Testis (tissue), 2 donors: ENCODE data around the gene CCDC124.

Experiments
- POLR2A ChIP-seq: fragments of 450-650 bp; IDR thresholded peaks from one replicate; pipeline ENCODE4 v1.6.1; 2017; ENCODE audit warnings: antibody characterized with exemption, mild to moderate bottlenecking, moderate library complexity
- TF ChIP-seq, protein P1 (sequence below), 3 experiments: fragments of 450-650 bp in 2 of 3; fragments of 200-600 bp in 1 of 3; sonication (generic) in 1 of 3; IDR thresholded peaks; one replicate each; pipeline ENCODE4 v1.5.1; 2016 to 2019; ENCODE audit warnings: antibody characterized with exemption in 3 of 3, mild to moderate bottlenecking in 2 of 3, moderate library complexity in 1 of 3

DNA sequence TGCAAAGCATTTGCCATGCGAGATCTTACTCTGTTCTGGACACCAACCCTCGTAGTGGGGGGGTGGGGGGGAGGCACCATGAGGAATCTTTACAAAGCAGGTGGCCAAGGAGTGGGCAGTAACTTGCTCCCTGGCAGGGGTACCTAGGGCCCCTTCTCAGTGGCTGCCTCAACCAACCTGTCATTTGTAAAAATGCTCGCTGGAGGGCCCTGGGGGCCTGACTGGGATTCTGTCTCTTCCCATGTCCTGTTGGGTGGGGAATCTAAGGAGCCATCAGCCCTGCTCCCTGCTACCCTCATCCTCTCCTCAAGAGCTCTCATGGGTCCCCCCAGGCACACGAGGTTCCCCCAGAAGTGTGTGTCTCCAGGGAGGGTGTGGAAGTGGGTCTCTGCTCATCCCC lies 35.5 kb downstream of the CCDC124 start:
- TF ChIP-seq, protein P1, sequence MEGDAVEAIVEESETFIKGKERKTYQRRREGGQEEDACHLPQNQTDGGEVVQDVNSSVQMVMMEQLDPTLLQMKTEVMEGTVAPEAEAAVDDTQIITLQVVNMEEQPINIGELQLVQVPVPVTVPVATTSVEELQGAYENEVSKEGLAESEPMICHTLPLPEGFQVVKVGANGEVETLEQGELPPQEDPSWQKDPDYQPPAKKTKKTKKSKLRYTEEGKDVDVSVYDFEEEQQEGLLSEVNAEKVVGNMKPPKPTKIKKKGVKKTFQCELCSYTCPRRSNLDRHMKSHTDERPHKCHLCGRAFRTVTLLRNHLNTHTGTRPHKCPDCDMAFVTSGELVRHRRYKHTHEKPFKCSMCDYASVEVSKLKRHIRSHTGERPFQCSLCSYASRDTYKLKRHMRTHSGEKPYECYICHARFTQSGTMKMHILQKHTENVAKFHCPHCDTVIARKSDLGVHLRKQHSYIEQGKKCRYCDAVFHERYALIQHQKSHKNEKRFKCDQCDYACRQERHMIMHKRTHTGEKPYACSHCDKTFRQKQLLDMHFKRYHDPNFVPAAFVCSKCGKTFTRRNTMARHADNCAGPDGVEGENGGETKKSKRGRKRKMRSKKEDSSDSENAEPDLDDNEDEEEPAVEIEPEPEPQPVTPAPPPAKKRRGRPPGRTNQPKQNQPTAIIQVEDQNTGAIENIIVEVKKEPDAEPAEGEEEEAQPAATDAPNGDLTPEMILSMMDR (IDR thresholded peaks at IDR 0.05), result no peak
- TF ChIP-seq POLR2A, result no peak
